Stimulated activated CD4-positive, alpha-beta T cell treated with anti-CD3 and anti-CD28 coated beads, Interleukin-12 subunit alpha, Interleukin-12 subunit beta, amount 100 ng/mL, for 48 hours (primary cell): Measurements from ENCODE around the gene NDOR1.
"Not testable (repeated sequence)": the region's sequence is repeated elsewhere in the genome, so short reads cannot be mapped to it uniquely, and the experiment has no call there.

Experiments used
- DNase-seq, 3 donors: peaks; one replicate each; pipeline ENCODE4 v3.0.0-alpha.2; 2020; ENCODE audit warnings: low read depth in 2 of 3, low spot score in 1 of 3

The NDOR1 gene

GRCh38 chr9:137256362-137256761 lies 50.9 kb downstream of the NDOR1 start:
- DNase-seq, result no peak

DNA sequence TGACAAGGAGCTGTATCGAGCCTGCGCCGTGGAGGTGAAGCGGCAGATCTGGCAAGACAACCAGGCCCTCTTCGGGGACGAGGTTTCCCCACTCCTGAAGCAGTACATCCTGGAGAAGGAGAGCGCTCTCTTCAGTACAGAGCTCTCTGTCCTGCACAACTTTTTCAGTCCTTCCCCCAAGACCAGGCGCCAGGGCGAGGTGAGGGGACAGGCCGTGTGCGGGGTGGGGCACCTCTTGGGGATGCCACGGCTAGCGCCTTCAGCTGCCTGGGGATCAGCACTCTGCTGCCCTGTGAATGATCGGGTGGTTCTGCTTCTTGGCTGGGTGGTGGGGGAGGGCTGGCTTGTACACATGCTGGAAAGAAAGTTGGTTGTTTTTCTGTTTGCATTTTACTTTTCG lies 51.4 kb downstream of the NDOR1 start:
- DNase-seq, result no peak

DNA sequence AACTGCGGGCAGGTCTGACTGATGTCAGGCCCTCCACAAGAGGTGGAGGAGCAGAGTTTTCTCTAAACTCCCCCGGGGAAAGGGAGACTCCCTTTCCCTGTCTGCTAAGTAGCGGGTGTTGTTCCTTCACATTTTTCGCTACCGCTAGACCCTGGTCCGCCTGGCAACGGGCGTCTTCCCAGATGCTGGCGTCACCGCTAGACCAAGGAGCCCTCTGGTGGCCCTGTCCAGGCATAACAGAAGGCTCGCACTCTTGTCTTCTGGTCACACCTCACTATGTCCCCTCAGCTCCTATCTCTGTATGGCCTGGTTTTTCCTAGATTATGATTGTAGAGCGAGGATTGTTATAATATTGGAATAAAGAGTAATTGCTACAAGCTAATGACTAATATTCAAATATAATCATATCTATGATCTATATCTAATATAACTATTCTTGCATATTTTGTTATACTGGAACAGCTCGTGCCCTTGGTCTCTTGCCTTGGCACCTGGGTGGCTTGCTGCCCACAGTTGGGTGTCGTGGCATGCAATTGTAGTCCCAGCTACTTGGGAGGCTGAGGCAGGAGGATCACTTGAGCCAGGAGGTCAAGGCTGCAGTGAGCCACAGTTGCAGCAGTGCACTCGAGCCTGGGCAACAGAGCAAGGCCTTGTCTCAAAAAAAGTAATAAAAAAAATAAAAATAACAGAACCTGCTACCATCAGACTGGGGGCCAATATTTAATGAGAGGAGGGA lies 56.8 kb downstream of the NDOR1 start:
- DNase-seq, result not testable (repeated sequence)

DNA sequence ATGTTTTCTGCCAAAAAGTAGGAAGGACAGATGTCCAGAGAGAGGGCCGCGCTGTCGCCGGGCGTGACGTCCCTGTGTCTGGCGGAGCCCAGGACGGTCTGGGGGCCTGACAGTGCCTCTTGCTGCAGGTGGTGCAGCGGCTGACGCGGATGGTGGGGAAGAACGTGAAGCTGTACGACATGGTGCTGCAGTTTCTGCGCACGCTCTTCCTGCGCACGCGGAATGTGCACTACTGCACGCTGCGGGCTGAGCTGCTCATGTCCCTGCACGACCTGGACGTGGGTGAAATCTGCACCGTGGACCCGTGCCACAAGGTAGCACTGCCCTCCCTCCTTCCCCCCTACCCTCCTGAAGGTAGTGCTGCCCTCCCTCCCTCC lies 57.4 kb downstream of the NDOR1 start:
- DNase-seq, result no peak

DNA sequence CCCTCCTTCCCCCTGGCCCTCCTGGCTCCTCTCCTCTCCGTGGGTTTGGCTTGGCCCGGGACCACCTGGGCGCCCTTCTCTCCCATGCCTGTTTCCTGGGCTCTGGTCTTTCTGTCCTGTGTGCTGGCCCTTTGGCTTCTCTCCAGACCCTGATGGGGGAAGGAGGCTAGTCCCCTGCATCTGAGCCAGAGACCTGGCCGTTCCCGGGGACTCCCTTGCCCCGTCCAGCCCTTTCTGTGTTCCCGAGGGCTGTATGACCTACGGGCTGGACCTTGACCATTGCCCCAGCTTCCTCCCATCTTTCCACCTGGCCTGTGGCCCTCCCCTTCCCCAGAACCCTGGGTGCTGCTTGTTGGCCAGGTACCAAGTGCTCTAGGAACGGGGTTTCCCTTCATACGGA lies 58.0 kb downstream of the NDOR1 start:
- no peak for DNase-seq

DNA sequence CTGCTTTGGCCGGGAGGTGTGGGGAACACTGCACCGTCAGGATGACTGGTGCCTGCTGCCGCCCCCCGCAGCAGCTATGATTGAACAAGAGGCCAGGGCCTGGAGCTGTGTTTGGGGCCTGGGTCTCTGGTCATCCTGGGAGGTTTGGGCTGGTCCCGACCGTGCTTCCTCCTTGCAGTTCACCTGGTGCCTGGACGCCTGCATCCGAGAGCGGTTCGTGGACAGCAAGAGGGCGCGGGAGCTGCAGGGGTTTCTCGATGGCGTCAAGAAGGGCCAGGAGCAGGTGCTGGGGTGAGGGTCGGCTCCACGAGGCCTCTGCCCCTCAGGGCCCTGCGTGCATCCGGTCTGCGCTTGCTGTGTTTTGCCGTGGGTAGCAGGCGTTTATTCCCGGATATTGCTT lies 58.6 kb downstream of the NDOR1 start:
- no peak for DNase-seq

DNA sequence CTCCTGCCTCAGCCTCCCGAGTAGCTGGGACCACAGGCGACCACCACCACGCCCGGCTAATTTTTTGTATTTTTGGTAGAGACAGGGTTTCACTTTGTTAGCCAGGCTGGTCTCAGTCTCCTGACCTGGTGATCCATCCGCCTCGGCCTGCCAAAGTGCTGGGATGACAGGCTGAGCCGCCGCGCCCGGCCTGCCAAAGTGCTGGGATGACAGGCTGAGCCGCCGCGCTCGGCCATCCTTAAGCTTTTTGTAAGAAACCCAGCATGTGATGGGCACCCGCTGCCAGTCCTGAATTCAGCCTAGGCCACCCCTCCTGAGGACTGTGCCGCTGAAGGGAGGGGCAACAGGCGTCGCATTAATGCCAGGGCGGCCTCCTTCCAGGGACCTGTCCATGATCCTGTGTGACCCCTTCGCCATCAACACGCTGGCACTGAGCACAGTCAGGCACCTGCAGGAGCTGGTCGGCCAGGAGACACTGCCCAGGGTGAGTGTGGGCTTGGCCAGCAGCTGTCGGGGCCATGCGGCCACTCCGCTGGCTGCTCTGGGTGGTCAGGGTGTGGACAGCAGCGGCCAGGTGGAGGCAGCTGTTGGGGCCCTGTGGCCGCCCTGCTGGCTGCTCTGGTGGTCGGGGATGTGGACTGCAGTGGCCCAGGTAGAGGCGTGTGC lies 60.1 kb downstream of the NDOR1 start:
- DNase-seq, result no peak

GRCh38 chr9:137266162-137266527 lies 60.6 kb downstream of the NDOR1 start:
- no peak for DNase-seq
